Caco-2 (cell line): Measurements from ENCODE around the gene L3MBTL2. TPM values are rescaled to one million over a fixed set of nuclear protein-coding genes. Genes with fewer than 3 reads are reported as not detected.

Source experiments
- BruUV-seq: library from RNA; stranded (reverse); fragments of 400-500 nt; replicated peaks from 2 replicates; lab custom pipeline; 2021; lab: Mats Ljungman, UMichigan
- CTCF ChIA-PET: fragments of 300-600 bp; sonication (Branson Sonifier 250); formaldehyde crosslinking; loops from one replicate; lab custom pipeline; 2022; ENCODE audit warnings: antibody characterized with exemption; lab: Charles Lee
- POLR2A ChIA-PET: fragments of 300-600 bp; sonication (Branson Sonifier 250); formaldehyde crosslinking; loops from one replicate; lab custom pipeline; 2022; ENCODE audit warnings: antibody characterized with exemption; lab: Charles Lee
- DNase-seq, 2 experiments: peaks; one replicate each; pipeline versions ENCODE4 v3.0.0 to v3.0.0-alpha.2; 2020 to 2022
- H3K27me3 ChIP-seq: replicated peaks from 2 replicates; pipeline ENCODE4 v1.6.0; 2011; ENCODE audit warnings: low read length; ENCODE audit not compliant: control insufficient read depth, insufficient read depth
- H3K36me3 ChIP-seq: 2 replicates; pipeline ENCODE4 v1.5.1; 2011; ENCODE audit warnings: low read length; ENCODE audit not compliant: control insufficient read depth, insufficient read depth
- H3K4me1 ChIP-seq: fragments of 250-450 bp; sonication (Bioruptor Pico); 2 replicates; pipeline ENCODE4 v1.5.1; 2020; ENCODE audit warnings: mild to moderate bottlenecking
- H3K4me3 ChIP-seq: 2 replicates; pipeline ENCODE4 v1.5.1; 2011; ENCODE audit warnings: low read depth, mild to moderate bottlenecking, control low read depth, low read length
- H3K9me3 ChIP-seq: fragments of 250-450 bp; sonication (Bioruptor Pico); 2 replicates; pipeline ENCODE4 v1.5.1; 2020; ENCODE audit warnings: mild to moderate bottlenecking, moderate library complexity
- H3K27ac Mint-ChIP-seq: one replicate; pipeline ENCODE4 v1.8.0; 2022; ENCODE audit warnings: mixed read lengths; ENCODE audit not compliant: unreplicated experiment
- H3K27me3 Mint-ChIP-seq: one replicate; pipeline ENCODE4 v1.8.0; 2022; ENCODE audit warnings: mixed read lengths; ENCODE audit not compliant: insufficient read depth, unreplicated experiment
- H3K36me3 Mint-ChIP-seq: one replicate; pipeline ENCODE4 v1.8.0; 2022; ENCODE audit warnings: mild to moderate bottlenecking, mixed read lengths; ENCODE audit not compliant: insufficient read depth, unreplicated experiment
- H3K4me1 Mint-ChIP-seq: one replicate; pipeline ENCODE4 v1.8.0; 2022; ENCODE audit warnings: low read depth, mixed read lengths; ENCODE audit not compliant: unreplicated experiment
- H3K4me3 Mint-ChIP-seq: one replicate; pipeline ENCODE4 v1.8.0; 2022; ENCODE audit warnings: mild to moderate bottlenecking, moderate library complexity, mixed read lengths; ENCODE audit not compliant: unreplicated experiment
- H3K9me3 Mint-ChIP-seq: one replicate; pipeline ENCODE4 v1.8.0; 2022; ENCODE audit warnings: mixed read lengths; ENCODE audit not compliant: unreplicated experiment
- intact Hi-C: fragments of 100-400 bp; cut with micrococcal nuclease; formaldehyde crosslinking; loops from one replicate; pipeline ENCODE4 v1.10.0; 2022; ENCODE audit not compliant: unreplicated experiment
- total RNA-seq: library from RNA; stranded (reverse); gene quantifications from 2 replicates; pipeline ENCODE4 v1.2.3, GENCODE V29; 2022
- TF ChIP-seq, protein P1 (sequence below), 2 experiments: fragments of 200-600 bp in 1 of 2; IDR thresholded peaks; 1 replicate in 1 of 2; 2 replicates in 1 of 2; pipeline versions ENCODE4 v1.5.1 to v1.8.0; 2011 to 2022; ENCODE audit warnings: antibody characterized with exemption in 1 of 2, control low read depth in 1 of 2, inconsistent platforms in 1 of 2, low read depth in 1 of 2, low read length in 1 of 2, mild to moderate bottlenecking in 1 of 2, moderate library complexity in 1 of 2; ENCODE audit not compliant: insufficient read depth in 1 of 2, severe bottlenecking in 1 of 2, unreplicated experiment in 1 of 2

The L3MBTL2 gene
- total RNA-seq, 1 experiment from 2014 or later, result 24.3 TPM

DNA sequence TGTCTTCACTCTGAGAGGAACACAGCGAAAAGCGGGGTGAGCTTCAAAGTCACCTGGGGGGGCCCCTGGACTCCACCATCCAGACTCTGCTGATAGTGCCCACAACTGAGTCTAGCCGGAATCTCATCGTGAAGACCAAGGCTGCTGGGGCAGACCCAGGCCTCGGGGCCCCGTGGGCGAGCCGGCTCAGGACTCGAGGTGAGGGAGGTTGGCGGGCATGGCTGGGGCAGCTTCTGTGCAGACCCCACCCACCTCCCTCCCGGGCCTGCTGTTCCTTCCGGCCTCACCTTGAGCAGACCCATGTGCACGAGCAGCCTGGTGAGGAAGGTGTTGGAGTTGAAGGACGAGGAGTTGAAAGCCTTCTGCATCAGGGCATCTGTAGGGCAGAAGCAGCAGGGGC lies 44.3 kb downstream of the L3MBTL2 start:
- H3K36me3 ChIP-seq, result no peaks in the 10 kb centered on the region
- ChIA-PET CTCF (no interaction called here), POLR2A (no interaction called here)
- H3K4me3 ChIP-seq, result no peak overlapping the region
- no peaks in the 10 kb centered on the region for H3K4me1 ChIP-seq
- no TSS peak for BruUV-seq
- Mint-ChIP-seq H3K4me1 (no peaks in the 10 kb centered on the region), H3K27ac (no peak overlapping the region), H3K4me3 (no peak overlapping the region), H3K36me3 (peaks cover 81% of the 10 kb centered on the region), H3K27me3 (no peaks in the 10 kb centered on the region), H3K9me3 (no peaks in the 10 kb centered on the region)
- intact Hi-C loops, result no loop called here
- no peaks in the 10 kb centered on the region for H3K9me3 ChIP-seq
- TF ChIP-seq, protein P1, sequence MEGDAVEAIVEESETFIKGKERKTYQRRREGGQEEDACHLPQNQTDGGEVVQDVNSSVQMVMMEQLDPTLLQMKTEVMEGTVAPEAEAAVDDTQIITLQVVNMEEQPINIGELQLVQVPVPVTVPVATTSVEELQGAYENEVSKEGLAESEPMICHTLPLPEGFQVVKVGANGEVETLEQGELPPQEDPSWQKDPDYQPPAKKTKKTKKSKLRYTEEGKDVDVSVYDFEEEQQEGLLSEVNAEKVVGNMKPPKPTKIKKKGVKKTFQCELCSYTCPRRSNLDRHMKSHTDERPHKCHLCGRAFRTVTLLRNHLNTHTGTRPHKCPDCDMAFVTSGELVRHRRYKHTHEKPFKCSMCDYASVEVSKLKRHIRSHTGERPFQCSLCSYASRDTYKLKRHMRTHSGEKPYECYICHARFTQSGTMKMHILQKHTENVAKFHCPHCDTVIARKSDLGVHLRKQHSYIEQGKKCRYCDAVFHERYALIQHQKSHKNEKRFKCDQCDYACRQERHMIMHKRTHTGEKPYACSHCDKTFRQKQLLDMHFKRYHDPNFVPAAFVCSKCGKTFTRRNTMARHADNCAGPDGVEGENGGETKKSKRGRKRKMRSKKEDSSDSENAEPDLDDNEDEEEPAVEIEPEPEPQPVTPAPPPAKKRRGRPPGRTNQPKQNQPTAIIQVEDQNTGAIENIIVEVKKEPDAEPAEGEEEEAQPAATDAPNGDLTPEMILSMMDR (IDR thresholded peaks at IDR 0.05; ENCODE audit: insufficient read depth in 1 of 2, low read depth in 1 of 2, low read length in 1 of 2, severe bottlenecking in 1 of 2, unreplicated experiment in 1 of 2), result no peak
- no peak for DNase-seq
- H3K27me3 ChIP-seq, result no peaks in the 10 kb centered on the region

DNA sequence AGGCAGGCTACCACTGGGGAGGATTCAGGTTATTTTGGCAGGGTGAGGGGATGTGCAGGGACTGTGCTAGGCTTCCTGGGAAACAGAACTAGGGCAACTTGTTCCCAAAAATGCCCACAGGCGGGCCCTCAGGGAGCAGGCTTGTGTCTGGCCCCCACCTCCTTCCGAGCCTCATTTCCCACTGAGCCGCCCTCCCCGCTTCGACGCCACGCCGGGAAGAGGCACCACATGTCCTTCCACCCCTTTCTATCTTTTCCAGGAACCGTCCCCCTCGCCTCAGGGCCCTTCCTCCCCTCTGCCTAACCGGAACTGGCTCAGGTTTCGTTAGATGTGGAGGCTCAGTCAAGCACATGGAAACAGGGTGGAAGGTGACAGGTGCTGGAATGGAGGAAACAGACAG lies 45.0 kb downstream of the L3MBTL2 start:
- ChIA-PET POLR2A (no interaction called here), CTCF (no interaction called here)
- H3K4me3 Mint-ChIP-seq, result no peak overlapping the region
- H3K36me3 Mint-ChIP-seq, result peaks cover 82% of the 10 kb centered on the region
- intact Hi-C loops, result no loop called here
- peak overlapping the region; percentile 35 for H3K27ac Mint-ChIP-seq
- no peaks in the 10 kb centered on the region for H3K9me3 Mint-ChIP-seq
- H3K36me3 ChIP-seq, result no peaks in the 10 kb centered on the region
- H3K9me3 ChIP-seq, result no peaks in the 10 kb centered on the region
- no peaks in the 10 kb centered on the region for H3K4me1 Mint-ChIP-seq
- no TSS peak for BruUV-seq
- TF ChIP-seq, protein P1 (IDR thresholded peaks at IDR 0.05; ENCODE audit: insufficient read depth in 1 of 2, low read depth in 1 of 2, low read length in 1 of 2, severe bottlenecking in 1 of 2, unreplicated experiment in 1 of 2), result no peak
- H3K27me3 ChIP-seq, result no peaks in the 10 kb centered on the region
- no peaks in the 10 kb centered on the region for H3K27me3 Mint-ChIP-seq
- H3K4me3 ChIP-seq, result no peak overlapping the region
- no peak for DNase-seq
- H3K4me1 ChIP-seq, result no peaks in the 10 kb centered on the region

DNA sequence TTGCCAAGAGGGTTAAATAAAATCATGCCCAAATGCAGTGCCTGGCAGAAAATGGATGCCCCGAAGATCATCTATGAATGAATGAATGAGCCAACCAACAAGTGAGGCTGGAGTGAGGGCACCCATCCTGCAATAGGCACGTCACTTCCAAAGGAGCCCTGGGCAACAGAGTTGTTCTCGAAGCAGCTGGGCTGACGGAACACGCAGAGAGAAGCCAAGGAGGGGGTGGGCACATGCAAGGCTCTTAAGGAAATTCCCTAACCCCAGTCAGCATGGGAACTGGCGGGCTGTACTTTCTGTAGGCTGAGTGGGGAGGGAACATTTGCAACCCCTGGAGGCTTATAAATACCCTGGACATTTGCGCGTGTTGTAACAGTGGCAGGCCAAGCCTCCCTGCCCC lies 47.3 kb downstream of the L3MBTL2 start:
- Mint-ChIP-seq H3K27ac (no peak overlapping the region), H3K36me3 (peaks cover 82% of the 10 kb centered on the region), H3K4me1 (no peaks in the 10 kb centered on the region), H3K9me3 (no peaks in the 10 kb centered on the region), H3K4me3 (no peak overlapping the region), H3K27me3 (no peaks in the 10 kb centered on the region)
- Histone ChIP-seq H3K36me3 (peaks cover 1% of the 10 kb centered on the region; the same call in 1 of the 2 replicates), H3K27me3 (no peaks in the 10 kb centered on the region), H3K9me3 (no peaks in the 10 kb centered on the region), H3K4me1 (no peaks in the 10 kb centered on the region), H3K4me3 (no peak overlapping the region)
- DNase-seq, result no peak
- POLR2A ChIA-PET, result interaction anchor here (0.5 kb wide), 1 partner anchor 129 kb away, joined by 3 read pairs; no protein-coding TSS in a partner anchor
- intact Hi-C loops, result no loop called here
- CTCF ChIA-PET, result no interaction called here
- TF ChIP-seq, protein P1 (IDR thresholded peaks at IDR 0.05; ENCODE audit: insufficient read depth in 1 of 2, low read depth in 1 of 2, low read length in 1 of 2, severe bottlenecking in 1 of 2, unreplicated experiment in 1 of 2), result no peak
- no TSS peak for BruUV-seq
